CD4-positive, alpha-beta T cell treated with Interleukin-15 for 1 hour (primary cell): Measurements from ENCODE around the gene BCLAF3.

Experiments
- DNase-seq: peaks from one replicate; pipeline ENCODE4 v3.0.0-alpha.2; 2020

Gene BCLAF3

DNA sequence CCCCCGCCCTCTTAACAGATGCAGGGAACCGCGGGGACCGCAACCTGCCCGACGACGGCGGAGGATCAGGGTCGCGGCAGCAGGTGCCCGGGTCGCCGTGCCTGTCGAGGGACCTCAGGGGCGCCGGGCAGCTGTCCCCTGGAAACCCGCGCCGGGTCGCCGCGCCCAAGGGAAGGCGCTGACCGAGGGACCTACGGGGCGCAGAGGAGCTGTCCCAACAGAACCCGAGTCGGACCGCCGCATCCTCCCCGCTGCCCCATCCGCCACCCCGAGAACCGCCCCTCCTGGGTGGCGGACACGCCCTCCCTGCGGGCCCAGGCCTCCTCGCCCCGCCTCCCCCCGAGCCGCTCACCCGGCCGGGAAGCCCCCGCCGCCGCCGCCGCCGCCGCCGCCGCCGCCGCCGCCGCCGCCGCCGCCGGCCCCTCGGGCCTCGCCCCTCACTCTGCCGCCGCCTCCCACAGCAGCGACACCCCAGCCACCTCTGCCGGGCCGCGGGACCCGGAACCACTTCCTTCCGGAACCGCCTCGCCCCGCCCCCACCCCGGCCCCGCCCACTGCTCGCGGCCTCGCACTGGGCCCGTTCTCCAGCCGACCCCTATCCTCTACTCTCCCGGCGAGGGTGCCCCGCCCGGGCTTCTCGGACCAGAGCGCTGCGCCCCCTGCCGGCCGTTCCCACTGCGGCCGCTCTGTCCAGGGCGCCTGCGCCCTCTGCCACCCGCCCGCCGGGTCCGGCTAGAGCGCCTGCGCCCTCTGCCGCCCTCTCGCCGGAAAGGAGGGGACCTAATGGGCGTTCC, at the start of gene BCLAF3:
TSS of gene BCLAF3 (minus strand) at position 506 of the 794 bp plus-strand sequence. CDS start 20,797 bp downstream, outside the sequence.
- DNase-seq, result peak; percentile 92

DNA sequence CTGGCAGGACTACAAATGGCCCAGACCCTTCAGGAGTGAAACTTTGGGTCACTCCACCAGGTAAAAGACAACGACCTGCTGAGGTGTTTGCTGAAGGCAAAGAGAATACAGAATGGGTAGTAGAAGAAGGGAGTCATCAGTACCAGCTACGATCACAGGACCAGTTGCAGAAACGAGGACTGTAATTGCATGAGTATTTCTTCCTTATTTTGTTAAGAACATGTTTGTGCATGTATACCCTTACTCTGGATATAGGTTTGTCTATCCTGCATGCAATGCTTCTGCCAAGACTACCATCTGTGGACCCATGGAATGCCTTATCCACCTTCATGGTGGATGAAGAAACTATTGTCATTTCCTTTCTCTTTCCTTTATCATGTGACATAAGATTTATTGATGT, 48.1 kb upstream of the BCLAF3 start:
- DNase-seq, result no peak

- DNase-seq, result no peak
Observed at GRCh38 chrX:20037186-20037585, 46.3 kb upstream of the BCLAF3 start.

DNA sequence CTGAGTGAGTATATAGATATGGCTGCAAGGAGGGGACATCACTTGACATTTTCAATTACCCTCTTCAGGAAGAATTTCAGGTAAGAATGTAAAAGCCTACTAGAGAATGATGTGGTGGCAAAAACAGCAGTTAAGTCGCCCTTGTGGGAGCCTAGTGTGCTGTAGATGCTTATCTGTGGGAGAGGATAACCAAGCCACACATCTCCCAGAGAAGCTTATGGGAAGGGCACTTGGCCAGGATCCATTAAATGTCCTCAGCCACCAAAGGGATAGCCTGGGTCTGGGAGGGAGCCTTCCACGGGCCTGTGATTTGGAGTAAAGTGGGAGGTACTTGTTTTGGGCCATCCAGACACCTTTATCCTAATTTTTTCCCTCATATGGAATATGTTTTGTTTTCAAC, 41.3 kb upstream of the BCLAF3 start:
- DNase-seq, result no peak

GRCh38 chrX:20029728-20030127, 38.9 kb upstream of the BCLAF3 start:
- no peak for DNase-seq

DNA sequence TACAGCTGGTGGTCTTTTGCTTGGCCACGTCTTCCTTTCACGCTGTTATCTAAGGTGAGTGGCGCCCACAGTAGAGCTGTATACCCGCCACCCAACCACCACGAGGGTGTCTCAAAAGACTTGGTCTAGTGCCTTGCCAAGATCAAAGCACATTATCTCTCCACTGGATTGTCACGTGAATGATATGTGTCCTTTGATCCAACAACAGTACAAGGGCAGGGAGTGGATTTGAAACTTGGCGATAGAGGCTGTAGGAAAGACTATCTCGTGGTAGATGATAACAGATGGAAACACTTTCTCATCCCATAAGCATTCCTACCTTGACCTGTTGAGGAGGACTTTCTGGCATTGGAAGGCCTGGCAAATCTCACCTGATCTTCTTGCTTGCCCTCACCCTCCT, 37.7 kb upstream of the BCLAF3 start:
- DNase-seq, result no peak

DNA sequence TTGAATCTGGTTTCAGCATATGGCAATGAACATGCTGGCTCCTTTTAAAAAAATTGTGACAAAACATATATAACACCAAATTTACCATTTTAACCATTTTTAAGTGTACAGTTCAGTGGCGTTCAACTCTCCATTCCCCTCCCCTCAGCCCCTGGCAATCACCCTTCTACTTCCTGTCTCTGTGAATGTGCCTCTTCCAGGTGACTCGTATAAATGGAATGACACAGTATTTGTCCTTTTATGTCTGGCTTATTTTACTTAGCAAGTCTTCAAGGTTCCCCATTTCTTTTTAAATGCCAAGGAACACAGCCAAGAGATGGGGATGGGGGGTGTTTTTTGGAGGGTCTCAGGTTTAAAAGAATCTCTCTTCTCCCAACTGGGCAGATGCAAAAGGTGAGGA, 35.4 kb upstream of the BCLAF3 start:
- DNase-seq, result no peak

GRCh38 chrX:20019672-20020365, 29.0 kb upstream of the BCLAF3 start:
- DNase-seq, result no peak

- no peak for DNase-seq
Observed at GRCh38 chrX:20016616-20016945, 25.7 kb upstream of the BCLAF3 start.

GRCh38 chrX:20015945-20016615, 25.2 kb upstream of the BCLAF3 start:
- DNase-seq, result no peak

DNA sequence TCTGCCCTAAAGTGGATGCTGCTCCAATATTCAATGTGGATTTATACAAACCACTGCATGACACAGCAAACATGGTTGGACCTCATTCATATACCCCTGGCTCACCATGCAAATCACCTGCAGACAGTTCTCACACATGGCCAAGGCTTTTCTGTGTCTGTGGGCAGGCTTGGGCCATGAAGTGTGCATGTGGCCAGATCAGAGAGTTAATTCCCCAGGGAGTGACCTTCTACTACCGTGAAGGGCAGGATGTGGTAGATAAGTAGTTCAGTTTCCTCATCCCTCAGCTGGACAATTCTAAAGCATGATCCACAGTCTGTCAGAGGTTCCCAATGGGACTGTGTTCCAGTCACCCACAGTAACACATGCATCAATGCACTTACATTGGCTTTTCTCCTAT, 24.6 kb upstream of the BCLAF3 start:
- no peak for DNase-seq

DNA sequence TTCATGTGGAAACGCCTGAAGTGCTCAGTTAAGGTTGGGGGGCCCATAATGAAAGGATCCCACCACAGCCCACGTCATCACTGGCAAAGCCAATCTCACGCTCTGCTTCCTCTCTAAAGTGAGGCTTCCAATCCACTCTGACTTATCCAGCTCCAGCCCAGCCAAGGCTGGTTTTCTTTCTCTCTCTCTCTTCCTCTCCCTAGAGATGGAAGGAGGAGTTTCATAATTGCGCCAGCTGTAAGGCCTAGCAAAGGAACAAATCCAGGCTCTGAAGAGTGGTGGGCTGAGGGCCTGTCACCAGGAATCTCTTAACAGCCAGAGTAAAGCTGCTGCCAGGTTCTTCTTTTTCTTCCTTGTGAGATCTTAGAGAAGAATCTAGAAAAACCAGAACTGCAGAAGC, 20.7 kb upstream of the BCLAF3 start:
- no peak for DNase-seq

GRCh38 chrX:20007962-20008622, 17.2 kb upstream of the BCLAF3 start:
- DNase-seq, result no peak

DNA sequence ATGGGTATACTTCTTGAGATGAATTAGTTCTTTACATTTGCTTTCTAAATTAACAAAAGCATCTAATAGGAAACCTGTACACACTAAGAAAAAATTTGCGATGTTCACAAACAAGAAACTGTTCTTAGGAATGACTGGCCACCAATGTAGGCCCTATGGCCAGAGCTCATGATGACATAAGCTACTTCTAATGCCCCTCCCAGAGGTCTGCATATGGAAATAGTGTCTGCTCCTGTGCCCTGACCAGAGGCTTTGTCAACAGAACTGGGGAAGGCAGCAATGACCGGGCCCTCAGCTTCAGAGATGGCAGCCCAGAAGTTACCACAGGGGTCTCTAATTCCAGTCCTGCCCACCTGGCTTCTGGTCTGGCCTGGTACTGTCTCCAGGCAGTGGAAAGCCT, 15.0 kb upstream of the BCLAF3 start:
- DNase-seq, result no peak

DNA sequence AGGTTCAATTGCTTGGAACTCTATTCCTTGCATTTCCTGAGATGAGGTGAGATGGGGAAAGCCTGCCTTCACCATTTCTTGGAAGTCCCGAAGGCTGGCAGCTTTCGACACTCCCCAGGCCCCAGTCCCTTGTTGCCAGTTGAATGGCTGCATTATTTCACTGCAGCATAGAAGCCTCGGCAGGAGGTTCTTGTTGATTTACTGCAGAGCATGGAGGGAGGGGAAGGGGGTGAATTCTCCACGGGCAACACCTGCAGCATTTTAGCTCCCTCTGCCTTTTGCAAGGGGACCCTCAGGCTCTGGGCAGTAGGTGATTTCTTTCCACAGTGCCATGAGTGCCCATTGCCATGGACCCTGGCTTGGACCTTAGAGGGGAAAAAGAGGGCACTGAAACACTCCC, 10.7 kb upstream of the BCLAF3 start:
- DNase-seq, result no peak

DNA sequence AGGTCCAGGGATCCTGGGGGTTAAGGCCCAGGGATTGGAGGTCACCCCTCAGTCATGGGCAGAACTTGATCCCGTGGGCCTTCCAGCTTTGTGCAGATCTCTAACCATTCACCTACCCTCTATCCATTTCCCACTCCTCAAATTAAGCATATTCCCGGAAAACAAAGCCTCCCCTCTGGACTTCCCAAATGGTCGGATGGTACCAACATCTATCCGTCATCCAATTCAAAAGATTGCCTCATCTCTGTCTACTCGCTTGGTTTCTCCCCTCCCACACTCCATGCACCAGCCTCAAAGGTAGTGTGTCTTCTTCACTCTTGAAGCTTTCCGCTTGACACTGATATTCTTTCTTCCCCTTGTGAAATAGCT, 473 bp upstream of the BCLAF3 start:
- DNase-seq, result no peak

DNA sequence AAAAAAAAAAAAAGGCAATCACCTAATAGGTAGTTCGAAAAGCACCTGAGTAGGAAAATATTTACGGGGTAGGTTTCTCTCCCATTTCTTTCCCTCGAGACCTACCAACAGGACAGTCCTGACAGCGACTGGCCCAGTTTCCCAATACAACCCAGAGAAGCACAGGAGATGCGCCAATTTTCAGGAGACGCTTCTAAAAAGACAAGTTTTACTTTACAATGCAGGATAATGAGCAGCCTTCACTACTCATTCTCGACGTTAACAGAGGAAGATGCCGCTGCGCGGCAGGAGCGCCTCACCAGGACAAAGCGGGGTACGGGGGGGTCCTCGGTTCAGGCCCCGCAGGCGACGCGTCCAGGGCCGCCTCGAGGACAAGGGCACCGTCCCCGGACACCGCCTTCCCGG, 708 bp downstream of the BCLAF3 start:
- no peak for DNase-seq

GRCh38 chrX:19987856-19988255, 3.0 kb downstream of the BCLAF3 start:
- no peak for DNase-seq

- no peak for DNase-seq
Observed at GRCh38 chrX:19986531-19986930, 4.3 kb downstream of the BCLAF3 start.

DNA sequence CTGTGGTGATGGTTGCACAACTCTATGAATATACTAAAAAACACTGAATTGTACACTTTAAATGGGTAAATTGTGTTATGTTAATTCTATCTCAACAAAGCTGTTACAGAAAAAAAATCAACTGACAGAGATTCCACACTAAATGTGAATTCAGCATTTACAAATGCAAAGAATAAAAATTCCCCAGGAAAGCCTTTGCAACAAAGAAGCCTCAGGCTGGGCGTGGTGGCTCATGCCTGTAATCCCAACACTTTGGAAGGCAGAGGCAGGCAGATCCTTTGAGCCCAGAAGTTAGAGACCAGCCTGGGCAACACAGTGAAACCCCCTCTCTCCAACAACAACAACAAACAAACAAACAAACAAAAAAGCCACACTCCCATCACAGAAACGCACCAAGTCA, 8.9 kb downstream of the BCLAF3 start:
- no peak for DNase-seq

GRCh38 chrX:19975845-19976244, 15.0 kb downstream of the BCLAF3 start:
- no peak for DNase-seq

- DNase-seq, result no peak
Observed at GRCh38 chrX:19972984-19973383, 17.9 kb downstream of the BCLAF3 start.

- no peak for DNase-seq
Observed at GRCh38 chrX:19968276-19968675, 22.6 kb downstream of the BCLAF3 start.

DNA sequence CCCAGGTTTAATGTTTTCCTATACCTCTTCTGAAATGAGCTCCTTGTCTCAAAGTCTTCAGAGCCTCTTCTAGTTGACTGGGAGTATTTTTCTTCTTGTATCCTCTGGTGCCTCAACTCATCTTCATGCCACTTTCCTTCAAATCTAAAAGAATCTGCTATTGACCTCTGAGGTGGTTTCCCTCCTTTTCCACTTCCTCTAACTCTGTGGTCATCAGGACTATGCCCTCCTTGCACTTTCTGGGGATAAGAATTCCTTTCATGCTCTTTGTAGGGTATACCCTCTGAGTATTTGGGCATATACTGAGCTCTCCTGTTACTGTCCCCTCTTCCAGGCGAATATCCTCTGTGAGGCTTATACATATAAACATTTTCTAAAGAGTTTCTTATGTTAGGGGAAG, 24.8 kb downstream of the BCLAF3 start:
- no peak for DNase-seq
